HG03565 (cell line): ENCODE data around the gene TMCC1.

Experiments used
- ATAC-seq: cut with Tn5 transposase; IDR thresholded peaks from one replicate; pipeline ENCODE4 v1.9.1; 2021; ENCODE audit warnings: mild to moderate bottlenecking, moderate library complexity; ENCODE audit not compliant: unreplicated experiment

TMCC1 gene

DNA sequence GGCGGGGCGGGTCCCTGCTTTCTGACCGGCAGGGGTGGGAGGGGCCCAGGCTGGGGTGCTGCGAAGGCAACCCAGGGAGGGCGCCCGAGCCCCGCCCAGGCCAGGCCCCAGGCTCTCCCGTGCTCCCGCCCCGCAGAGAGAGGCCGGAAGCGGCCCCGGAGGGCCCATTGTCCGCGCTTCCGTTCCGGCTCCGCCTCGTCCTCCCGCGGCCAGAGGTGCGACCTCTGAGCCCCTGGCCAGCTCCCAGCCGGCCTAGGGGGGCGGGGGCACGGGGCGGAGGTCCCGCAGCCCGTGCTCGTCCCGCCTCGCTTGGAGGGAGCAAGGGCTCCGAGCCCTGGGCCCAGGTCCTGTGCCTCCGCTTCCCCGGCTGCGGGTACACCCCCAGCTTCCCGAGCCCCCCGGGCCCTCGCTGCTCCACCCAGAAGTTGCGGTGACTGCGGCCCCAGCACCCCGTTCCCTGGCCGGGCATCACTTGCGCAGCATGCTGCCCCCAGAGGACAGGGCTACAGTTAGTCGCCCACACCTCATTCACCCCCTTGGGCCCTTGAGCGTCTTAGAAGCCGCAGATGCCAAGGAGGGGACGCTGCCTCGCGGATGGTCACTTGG, 266.7 kb downstream of the TMCC1 start:
- peak; percentile 73 for ATAC-seq

DNA sequence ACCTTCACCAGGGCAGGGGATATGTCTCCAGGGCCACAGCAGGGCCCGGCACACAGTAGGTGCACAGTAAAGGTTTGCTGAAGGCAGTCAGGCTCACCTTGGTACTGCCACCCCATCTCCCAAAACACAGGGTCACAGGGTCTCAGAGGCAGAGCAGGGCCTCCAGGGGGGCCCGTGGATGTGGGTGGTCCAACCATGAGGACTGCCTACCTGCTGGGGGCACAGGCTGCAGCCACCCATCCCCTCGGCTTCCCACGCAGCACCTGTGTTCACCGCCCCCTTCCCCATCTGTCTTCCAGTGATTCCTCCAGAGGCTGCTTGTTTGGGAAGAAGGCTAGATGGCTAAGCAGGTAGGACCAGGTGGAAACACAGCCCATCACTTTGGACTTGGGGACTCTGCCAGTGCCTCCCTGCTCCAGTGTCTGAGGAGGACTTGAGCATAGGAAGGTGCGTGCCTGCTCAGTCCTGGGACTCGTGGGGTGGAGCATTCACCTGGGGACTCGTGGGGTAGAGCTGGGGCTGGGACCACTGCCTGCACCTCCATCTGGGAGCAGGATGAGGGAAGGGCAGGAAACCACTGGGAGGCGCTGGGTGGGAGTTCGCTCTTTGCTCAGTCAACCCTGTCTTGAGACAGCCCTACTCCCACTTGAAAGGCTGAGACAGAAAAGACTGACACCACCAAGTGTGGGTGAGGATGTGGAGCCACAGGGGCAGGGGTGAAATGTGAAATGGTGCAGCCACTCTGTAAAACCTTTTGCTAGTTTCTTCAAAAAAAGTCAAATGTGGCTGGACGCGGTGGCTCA, 268.2 kb downstream of the TMCC1 start:
- ATAC-seq: no peak

DNA sequence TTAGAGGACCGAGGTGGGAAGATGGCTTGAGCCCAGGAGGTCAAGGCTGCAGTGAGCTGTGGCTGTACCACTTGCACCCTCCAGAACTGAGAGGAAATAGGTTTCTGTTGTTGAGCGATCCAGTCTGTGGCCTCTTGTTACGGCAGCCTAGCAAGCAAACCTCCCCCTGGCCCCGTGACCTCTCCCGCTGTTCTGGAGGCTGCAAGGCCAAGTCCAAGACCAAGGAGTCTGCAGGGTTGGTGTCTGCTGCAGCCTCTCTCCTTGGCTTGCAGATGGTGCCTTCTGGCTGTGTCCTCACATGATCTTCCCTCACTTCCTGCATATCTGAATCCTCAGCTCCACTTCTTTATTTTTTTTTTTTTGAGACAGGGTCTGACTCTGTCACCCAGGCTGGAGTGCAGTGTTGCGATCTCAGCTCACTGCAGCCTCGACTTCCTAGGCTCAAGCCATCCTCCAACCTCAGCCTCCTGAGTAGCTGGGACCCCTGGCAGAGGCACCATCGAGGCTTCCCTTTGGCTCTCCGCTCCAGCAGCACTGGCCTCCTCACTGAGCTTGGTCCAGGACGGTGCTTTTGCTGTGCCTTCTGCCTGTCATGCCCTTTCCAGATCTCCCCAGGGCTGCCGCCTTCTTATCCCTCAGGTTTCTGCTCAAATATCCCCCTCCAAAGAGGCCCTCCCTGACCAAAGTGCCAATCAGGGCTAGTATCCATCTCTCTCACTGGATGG, 269.0 kb downstream of the TMCC1 start:
- ATAC-seq: no peak

- ATAC-seq: no peak
Observed at GRCh38 chr3:129623447-129624118, 269.9 kb downstream of the TMCC1 start.

DNA sequence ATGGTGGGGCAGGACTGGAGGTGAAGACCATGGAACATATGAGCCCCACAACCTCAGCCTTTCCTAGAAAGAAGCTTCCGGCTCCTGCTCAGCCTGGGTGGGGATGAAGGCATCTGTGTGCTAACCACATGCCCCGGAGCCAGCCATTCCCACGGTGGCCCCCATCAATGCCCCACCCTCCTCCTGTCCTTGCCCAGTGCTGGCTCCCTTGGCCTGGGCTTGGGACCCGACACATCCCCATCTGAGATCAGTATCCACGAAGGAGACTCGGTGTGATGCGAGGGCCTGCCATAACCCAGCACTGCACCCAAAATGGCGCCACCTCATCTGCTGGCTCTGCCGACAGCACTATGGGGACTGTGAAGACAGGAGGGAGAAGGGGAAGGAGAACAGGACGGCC, 270.6 kb downstream of the TMCC1 start:
- no peak for ATAC-seq

GRCh38 chr3:129622226-129622874, 271.2 kb downstream of the TMCC1 start:
- ATAC-seq: no peak

GRCh38 chr3:129621626-129622225, 271.8 kb downstream of the TMCC1 start:
- ATAC-seq: no peak

DNA sequence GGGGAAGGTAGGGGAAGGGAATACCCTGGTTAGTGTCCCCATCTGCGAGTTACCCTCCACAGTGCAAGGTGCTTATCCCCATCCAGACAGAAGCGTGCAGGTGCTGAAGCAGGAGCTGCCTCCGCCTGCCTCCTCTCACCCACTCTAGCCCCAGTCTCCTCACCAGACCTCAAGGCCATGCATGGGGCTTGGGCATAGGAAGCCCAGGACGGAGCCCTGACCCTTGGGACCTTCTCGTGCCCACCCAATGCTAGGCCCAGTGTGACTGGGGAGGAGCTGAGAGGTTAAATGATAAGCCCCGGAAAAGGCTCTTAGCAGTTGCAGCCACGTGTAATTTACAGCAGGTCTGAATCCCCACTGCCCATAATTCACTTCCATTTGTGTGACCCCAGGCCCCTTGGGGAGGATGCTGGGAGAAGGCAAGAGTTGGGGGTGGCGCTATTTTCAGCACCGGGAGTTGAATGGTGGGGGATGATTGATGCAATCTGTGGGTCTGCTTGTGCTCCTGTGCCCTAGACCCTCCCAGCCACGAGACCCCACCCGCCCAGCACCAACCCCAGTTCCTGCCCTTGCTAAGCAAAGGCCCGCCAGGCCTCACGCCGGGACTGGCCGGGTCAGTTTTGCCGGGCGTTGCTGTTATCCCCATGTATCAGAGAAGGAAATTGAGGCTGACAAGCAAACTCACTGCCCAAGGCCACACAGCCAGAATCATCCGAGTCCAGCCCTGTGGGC, 272.5 kb downstream of the TMCC1 start:
- ATAC-seq: no peak

DNA sequence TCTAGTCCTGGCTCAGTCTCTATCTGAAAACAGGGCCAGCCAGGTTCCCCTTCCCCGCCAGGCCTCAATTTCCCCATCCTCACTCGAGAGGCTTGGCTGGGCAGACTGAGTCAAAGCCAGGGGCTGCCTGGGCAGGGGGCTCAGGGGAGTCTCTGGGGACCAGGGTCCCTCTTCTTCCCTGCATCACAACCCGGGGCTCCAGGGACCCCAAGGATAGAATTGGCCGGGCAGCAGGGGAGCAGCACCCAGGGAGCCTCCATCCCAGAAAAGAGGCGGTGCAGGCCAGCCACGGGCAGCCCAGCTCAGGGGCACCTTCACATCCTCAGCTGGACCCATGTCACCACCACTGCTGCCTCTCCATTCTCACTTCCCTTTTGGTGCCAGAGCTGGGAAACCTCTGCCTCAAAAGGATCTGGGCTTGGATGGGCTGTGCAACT, 273.8 kb downstream of the TMCC1 start:
- no peak for ATAC-seq

GRCh38 chr3:129618901-129619671, 274.4 kb downstream of the TMCC1 start:
- no peak for ATAC-seq

DNA sequence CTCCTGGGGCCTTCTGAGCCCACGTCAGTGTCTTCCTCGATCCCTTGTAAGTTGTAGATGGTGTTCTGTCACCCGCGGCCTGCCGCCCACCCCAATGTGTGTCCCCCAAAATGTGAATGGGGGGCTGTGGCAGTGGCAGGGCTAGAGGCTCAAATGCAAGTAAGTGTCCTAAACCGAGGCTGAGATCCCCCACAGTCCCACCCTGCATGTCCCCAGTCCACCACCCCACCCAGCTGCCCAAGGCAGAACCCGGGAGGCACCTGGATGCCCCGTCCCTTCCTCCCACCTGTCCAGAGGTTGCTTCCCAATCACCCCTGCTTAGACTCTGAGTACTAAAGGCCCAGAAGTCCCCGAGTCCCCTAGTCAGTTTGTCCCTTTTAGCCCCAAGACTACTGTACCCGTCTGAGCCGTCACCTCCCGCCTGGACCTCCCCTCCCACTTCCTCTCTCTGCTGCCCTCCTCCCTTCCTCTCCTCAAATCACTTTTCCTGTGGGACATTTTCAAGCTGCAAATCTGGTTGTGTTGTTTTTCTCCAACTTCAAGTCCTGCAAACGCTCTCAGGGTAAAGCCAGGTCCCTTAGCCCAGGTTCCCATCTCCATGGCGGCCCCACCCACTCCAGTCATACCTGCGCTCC, 275.2 kb downstream of the TMCC1 start:
- ATAC-seq: no peak

GRCh38 chr3:129617381-129618185, 275.9 kb downstream of the TMCC1 start:
- no peak for ATAC-seq

DNA sequence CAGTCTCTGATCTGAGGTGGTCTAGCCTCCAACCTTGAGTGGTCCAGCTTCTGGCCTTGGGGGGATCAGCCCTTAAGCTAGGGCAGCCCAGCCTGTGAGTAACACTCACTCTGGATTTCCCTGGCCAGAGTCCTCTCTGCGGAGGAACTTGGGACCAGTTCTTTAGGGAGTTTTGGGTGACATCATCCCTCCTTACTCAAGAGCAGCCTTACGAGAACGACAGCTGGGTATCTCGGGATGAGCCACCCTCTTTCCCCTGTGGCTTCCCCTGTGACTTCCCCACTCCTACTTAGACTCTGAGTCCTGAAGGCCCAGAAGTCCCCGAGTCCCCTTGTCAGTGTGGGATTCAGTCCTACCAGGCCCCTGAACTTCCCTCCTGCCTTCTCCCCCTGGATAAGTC, 276.8 kb downstream of the TMCC1 start:
- no peak for ATAC-seq

GRCh38 chr3:129616291-129616690, 277.2 kb downstream of the TMCC1 start:
- ATAC-seq: no peak

DNA sequence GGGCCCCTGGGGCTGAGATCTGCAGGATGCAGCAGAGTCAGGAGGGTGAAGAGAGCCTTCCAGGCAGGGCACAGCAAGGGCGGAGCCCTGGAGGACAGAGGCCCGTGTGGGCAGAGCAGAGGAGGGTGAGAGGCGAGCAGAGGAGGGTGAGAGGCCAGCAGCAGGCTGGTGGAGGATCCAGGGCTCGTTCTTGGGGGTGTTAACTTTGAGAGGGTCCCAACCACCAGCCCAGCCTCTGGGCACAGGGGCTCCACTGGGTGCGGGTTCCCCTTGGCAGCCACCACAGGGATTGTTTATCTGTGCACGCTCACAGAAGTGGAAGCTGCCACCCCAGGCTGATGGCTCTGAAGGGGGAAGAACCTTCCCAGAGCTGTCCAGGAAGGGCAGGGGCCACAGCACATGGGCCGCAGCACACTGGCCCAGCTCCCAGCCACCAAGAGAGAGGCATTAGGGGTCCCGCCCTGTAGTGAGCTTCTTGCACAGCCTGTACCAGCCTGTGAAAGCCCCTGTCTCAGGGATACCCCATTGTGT, 277.7 kb downstream of the TMCC1 start:
- no peak for ATAC-seq

DNA sequence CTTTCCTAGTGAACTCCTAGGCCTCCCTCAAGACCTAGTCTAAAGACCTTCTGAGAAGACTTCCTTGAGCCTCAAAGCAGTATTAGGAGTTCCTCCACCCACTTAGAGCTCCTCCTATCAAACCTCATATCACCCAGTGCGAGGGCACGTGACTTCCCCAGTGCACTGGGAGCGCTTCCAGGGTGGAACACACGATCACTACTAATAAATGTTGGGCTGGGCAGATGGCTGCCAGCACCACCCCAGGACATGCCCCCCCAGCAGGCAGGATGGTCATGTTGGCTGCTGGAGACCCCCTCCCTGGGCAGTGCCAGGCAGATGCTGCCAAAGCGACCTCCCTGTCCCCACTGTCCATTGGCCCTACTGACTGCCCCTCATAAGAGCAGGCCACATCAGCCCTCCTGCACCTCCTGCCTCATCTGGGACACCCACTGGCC, 278.6 kb downstream of the TMCC1 start:
- ATAC-seq: no peak

- no peak for ATAC-seq
Observed at GRCh38 chr3:129614435-129614834, 279.1 kb downstream of the TMCC1 start.
